ENCODE data around the gene TMEM171. TPM values are rescaled to one million over a fixed set of nuclear protein-coding genes. Genes with fewer than 3 reads are reported as not detected.

The TMEM171 gene
- total RNA-seq, 1 donor from 2014 or later = 0.45 TPM

DNA sequence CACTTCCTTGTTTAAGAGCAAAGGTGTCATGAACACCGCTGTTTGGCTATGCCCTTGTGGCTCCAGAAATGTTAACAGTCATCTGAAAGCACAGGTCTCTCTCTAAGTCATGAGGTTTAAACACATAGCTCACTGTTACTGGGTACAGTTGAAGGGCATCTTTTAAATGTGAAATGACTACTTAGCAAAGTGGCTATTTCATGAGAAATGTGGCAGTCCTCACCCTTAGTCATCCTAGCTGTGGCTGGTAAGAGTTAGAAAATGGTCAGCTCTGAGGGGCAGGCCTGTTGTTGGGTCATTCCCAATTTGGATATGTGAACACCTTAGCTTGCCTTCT lies 24.2 kb upstream of the TMEM171 start:
- H3K27ac ChIP-seq (ENCODE audit: low read depth, low read length) = no peak overlapping the region
- peaks cover 8% of the 10 kb centered on the region for H3K4me1 ChIP-seq (ENCODE audit: insufficient read depth, low read length)
- no peak overlapping the region for H3K9ac ChIP-seq (ENCODE audit: low read length)
- no peak overlapping the region for H2AFZ ChIP-seq (ENCODE audit: low read depth, low read length)
- no peaks in the 10 kb centered on the region for H3K79me2 ChIP-seq (ENCODE audit: insufficient read depth, low read length)
- no peak overlapping the region for H3K27ac Mint-ChIP-seq (ENCODE audit: unreplicated experiment)
- no peak for DNase-seq (ENCODE audit: low read depth)
- H3K27me3 Mint-ChIP-seq (ENCODE audit: low read depth, unreplicated experiment) = no peaks in the 10 kb centered on the region
- peaks cover 7% of the 10 kb centered on the region for H3K36me3 ChIP-seq (ENCODE audit: insufficient read depth, low read length)
- H4K20me1 ChIP-seq (ENCODE audit: insufficient read depth, low read length) = no peaks in the 10 kb centered on the region
- no peaks in the 10 kb centered on the region for H3K27me3 ChIP-seq (ENCODE audit: insufficient read depth, low read length)
- no peak for TF ChIP-seq EZH2 (IDR thresholded peaks at IDR 0.05; ENCODE audit: insufficient read depth, low read length)
- TF ChIP-seq, protein P1, sequence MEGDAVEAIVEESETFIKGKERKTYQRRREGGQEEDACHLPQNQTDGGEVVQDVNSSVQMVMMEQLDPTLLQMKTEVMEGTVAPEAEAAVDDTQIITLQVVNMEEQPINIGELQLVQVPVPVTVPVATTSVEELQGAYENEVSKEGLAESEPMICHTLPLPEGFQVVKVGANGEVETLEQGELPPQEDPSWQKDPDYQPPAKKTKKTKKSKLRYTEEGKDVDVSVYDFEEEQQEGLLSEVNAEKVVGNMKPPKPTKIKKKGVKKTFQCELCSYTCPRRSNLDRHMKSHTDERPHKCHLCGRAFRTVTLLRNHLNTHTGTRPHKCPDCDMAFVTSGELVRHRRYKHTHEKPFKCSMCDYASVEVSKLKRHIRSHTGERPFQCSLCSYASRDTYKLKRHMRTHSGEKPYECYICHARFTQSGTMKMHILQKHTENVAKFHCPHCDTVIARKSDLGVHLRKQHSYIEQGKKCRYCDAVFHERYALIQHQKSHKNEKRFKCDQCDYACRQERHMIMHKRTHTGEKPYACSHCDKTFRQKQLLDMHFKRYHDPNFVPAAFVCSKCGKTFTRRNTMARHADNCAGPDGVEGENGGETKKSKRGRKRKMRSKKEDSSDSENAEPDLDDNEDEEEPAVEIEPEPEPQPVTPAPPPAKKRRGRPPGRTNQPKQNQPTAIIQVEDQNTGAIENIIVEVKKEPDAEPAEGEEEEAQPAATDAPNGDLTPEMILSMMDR (IDR thresholded peaks at IDR 0.05; ENCODE audit: insufficient read depth, low read depth, low read length) = no peak
- FAIRE-seq = no peak
- H3K4me3 ChIP-seq (ENCODE audit: insufficient read depth, low read depth, low read length) = no peak overlapping the region
- H3K4me2 ChIP-seq (ENCODE audit: low read length) = no peak overlapping the region
- H3K4me3 Mint-ChIP-seq (ENCODE audit: unreplicated experiment) = no peak overlapping the region
- H3K9me3 Mint-ChIP-seq (ENCODE audit: unreplicated experiment) = peaks cover 14% of the 10 kb centered on the region
- H3K4me1 Mint-ChIP-seq (ENCODE audit: low read depth, unreplicated experiment) = peaks cover 14% of the 10 kb centered on the region
- no peaks in the 10 kb centered on the region for H3K9me3 ChIP-seq (ENCODE audit: insufficient read depth, low read depth, low read length)
- H3K36me3 Mint-ChIP-seq (ENCODE audit: low read depth, unreplicated experiment) = peaks cover 11% of the 10 kb centered on the region

DNA sequence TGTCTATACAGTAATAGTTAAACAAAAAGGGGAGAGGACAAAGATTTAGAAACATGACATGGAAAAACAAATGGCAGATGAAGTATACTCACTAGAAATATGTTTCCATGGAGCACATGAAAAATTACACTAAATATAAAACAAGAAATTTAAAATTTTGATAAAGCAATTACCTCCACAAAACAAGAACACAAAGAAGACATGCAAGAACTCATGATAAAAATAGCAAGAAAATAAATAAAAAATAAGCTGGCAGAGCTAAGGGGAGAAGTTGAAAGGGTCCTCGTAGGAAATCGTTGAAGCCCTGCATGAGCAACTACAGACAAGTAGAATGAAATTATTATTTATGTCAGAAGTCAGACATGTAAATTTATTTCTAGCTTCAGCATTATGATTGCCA lies 22.6 kb upstream of the TMEM171 start:
- Mint-ChIP-seq H3K27ac (ENCODE audit: unreplicated experiment) (no peak overlapping the region), H3K27me3 (ENCODE audit: low read depth, unreplicated experiment) (no peaks in the 10 kb centered on the region), H3K9me3 (ENCODE audit: unreplicated experiment) (peaks cover 14% of the 10 kb centered on the region), H3K4me3 (ENCODE audit: unreplicated experiment) (no peak overlapping the region), H3K4me1 (ENCODE audit: low read depth, unreplicated experiment) (peaks cover 14% of the 10 kb centered on the region), H3K36me3 (ENCODE audit: low read depth, unreplicated experiment) (peaks cover 8% of the 10 kb centered on the region)
- no peak for FAIRE-seq
- Histone ChIP-seq H3K4me3 (ENCODE audit: insufficient read depth, low read depth, low read length) (no peak overlapping the region), H3K4me2 (ENCODE audit: low read length) (no peak overlapping the region), H3K36me3 (ENCODE audit: insufficient read depth, low read length) (peaks cover 2% of the 10 kb centered on the region), H3K27ac (ENCODE audit: low read depth, low read length) (no peak overlapping the region), H2AFZ (ENCODE audit: low read depth, low read length) (no peak overlapping the region), H3K9me3 (ENCODE audit: insufficient read depth, low read depth, low read length) (no peaks in the 10 kb centered on the region), H3K4me1 (ENCODE audit: insufficient read depth, low read length) (peaks cover 8% of the 10 kb centered on the region), H4K20me1 (ENCODE audit: insufficient read depth, low read length) (no peaks in the 10 kb centered on the region), H3K9ac (ENCODE audit: low read length) (no peak overlapping the region), H3K27me3 (ENCODE audit: insufficient read depth, low read length) (no peaks in the 10 kb centered on the region), H3K79me2 (ENCODE audit: insufficient read depth, low read length) (no peaks in the 10 kb centered on the region)
- TF ChIP-seq, protein P1 (IDR thresholded peaks at IDR 0.05; ENCODE audit: insufficient read depth, low read depth, low read length) = no peak
- no peak for TF ChIP-seq EZH2 (IDR thresholded peaks at IDR 0.05; ENCODE audit: insufficient read depth, low read length)
- no peak for DNase-seq (ENCODE audit: low read depth)

DNA sequence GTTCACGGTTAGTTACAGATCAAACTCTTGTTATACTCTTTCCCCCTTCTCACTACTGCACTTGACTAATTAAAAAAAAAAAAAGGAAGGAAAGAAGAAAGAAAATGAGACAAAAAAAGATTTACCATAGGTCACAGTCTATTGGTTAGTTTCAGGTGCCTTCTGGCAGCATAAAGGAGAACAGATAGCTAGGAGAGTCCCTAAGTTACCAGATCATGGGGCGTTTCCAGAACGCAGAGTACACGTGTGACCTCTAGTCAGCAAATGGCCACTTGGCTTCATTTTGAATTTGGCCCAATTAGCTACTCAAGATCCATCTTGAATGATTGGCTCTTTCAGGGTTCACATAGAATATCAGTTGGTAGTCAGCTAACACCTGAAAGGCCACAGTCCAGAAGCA lies 20.3 kb upstream of the TMEM171 start:
- H3K4me3 ChIP-seq (ENCODE audit: insufficient read depth, low read depth, low read length) = no peak overlapping the region
- no peaks in the 10 kb centered on the region for H3K27me3 Mint-ChIP-seq (ENCODE audit: low read depth, unreplicated experiment)
- no peak overlapping the region for H3K27ac ChIP-seq (ENCODE audit: low read depth, low read length)
- no peaks in the 10 kb centered on the region for H4K20me1 ChIP-seq (ENCODE audit: insufficient read depth, low read length)
- H3K79me2 ChIP-seq (ENCODE audit: insufficient read depth, low read length) = no peaks in the 10 kb centered on the region
- no peaks in the 10 kb centered on the region for H3K4me1 ChIP-seq (ENCODE audit: insufficient read depth, low read length)
- no peak overlapping the region for H3K27ac Mint-ChIP-seq (ENCODE audit: unreplicated experiment)
- H3K36me3 ChIP-seq (ENCODE audit: insufficient read depth, low read length) = peaks cover 2% of the 10 kb centered on the region
- no peak overlapping the region for H2AFZ ChIP-seq (ENCODE audit: low read depth, low read length)
- no peaks in the 10 kb centered on the region for H3K27me3 ChIP-seq (ENCODE audit: insufficient read depth, low read length)
- peaks cover 14% of the 10 kb centered on the region for H3K9me3 Mint-ChIP-seq (ENCODE audit: unreplicated experiment)
- no peak for FAIRE-seq
- H3K4me3 Mint-ChIP-seq (ENCODE audit: unreplicated experiment) = no peak overlapping the region
- no peak for TF ChIP-seq EZH2 (IDR thresholded peaks at IDR 0.05; ENCODE audit: insufficient read depth, low read length)
- TF ChIP-seq, protein P1 (IDR thresholded peaks at IDR 0.05; ENCODE audit: insufficient read depth, low read depth, low read length) = no peak
- peaks cover 8% of the 10 kb centered on the region for H3K36me3 Mint-ChIP-seq (ENCODE audit: low read depth, unreplicated experiment)
- peaks cover 6% of the 10 kb centered on the region for H3K4me1 Mint-ChIP-seq (ENCODE audit: low read depth, unreplicated experiment)
- no peak for DNase-seq (ENCODE audit: low read depth)
- no peak overlapping the region for H3K4me2 ChIP-seq (ENCODE audit: low read length)
- H3K9me3 ChIP-seq (ENCODE audit: insufficient read depth, low read depth, low read length) = no peaks in the 10 kb centered on the region
- H3K9ac ChIP-seq (ENCODE audit: low read length) = no peak overlapping the region
